IMR-90 (cell line): ENCODE data around the gene STARD6. TPM values are rescaled to one million over a fixed set of nuclear protein-coding genes. Genes with fewer than 3 reads are reported as not detected.

Experiments
- ATAC-seq: fragments of 200-7000 bp; cut with Tn5 transposase; 2 replicates; pipeline ENCODE4 v1.9.1; 2020; ENCODE audit warnings: low read depth, mild to moderate bottlenecking, moderate library complexity
- BruUV-seq: library from RNA; stranded (reverse); fragments of 400-500 nt; replicated peaks from 2 replicates; lab custom pipeline; 2021; lab: Mats Ljungman, UMichigan
- CTCF ChIA-PET: fragments of 300-600 bp; formaldehyde crosslinking; extraction: SDS; loops from one replicate; lab custom pipeline; 2021; ENCODE audit warnings: antibody characterized with exemption; lab: Yijun Ruan, JAX
- POLR2A ChIA-PET: fragments of 300-600 bp; sonication (Branson Sonifier 250); formaldehyde crosslinking; loops from one replicate; lab custom pipeline; 2022; ENCODE audit warnings: antibody characterized with exemption; ENCODE audit not compliant: unreplicated experiment; lab: Charles Lee
- DNase-seq: peaks from one replicate; pipeline ENCODE4 v3.0.0; 2013
- H2AFZ ChIP-seq: replicated peaks from 2 replicates; pipeline ENCODE3; 2013; ENCODE audit warnings: low read length, mild to moderate bottlenecking; ENCODE audit not compliant: poor library complexity
- H2AK5ac ChIP-seq: 2 replicates; pipeline ENCODE4 v1.6.1; 2013; ENCODE audit warnings: low read depth, low read length, inconsistent platforms
- H2AK9ac ChIP-seq: replicated peaks from 2 replicates; pipeline ENCODE3; 2013; ENCODE audit warnings: mild to moderate bottlenecking, low read depth, low read length, moderate library complexity; ENCODE audit not compliant: poor library complexity
- H2BK120ac ChIP-seq: 2 replicates; pipeline ENCODE4 v1.6.1; 2013; ENCODE audit warnings: low read depth, low read length, inconsistent platforms
- H2BK15ac ChIP-seq: 3 replicates; pipeline ENCODE4 v1.6.1; 2013; ENCODE audit warnings: low read depth, low read length, inconsistent platforms
- H2BK20ac ChIP-seq: 2 replicates; pipeline ENCODE4 v1.6.1; 2013; ENCODE audit warnings: low read depth, mild to moderate bottlenecking, inconsistent platforms, low read length, moderate library complexity
- H2BK5ac ChIP-seq: 2 replicates; pipeline ENCODE4 v1.6.1; 2013; ENCODE audit warnings: mild to moderate bottlenecking, low read depth, low read length, inconsistent platforms; ENCODE audit not compliant: poor library complexity, severe bottlenecking
- H3K14ac ChIP-seq: replicated peaks from 2 replicates; pipeline ENCODE4 v1.6.1; 2013; ENCODE audit warnings: low read depth, low read length, inconsistent platforms
- H3K18ac ChIP-seq: 2 replicates; pipeline ENCODE4 v1.6.1; 2013; ENCODE audit warnings: low read depth, low read length, control low read depth
- H3K23ac ChIP-seq: 2 replicates; pipeline ENCODE4 v1.6.1; 2013; ENCODE audit warnings: low read depth, low read length, inconsistent platforms
- H3K27ac ChIP-seq: 2 replicates; pipeline ENCODE4 v1.5.1; 2013; ENCODE audit warnings: mild to moderate bottlenecking, control low read depth, low read length; ENCODE audit not compliant: insufficient read depth
- H3K27me3 ChIP-seq: 2 replicates; pipeline ENCODE4 v1.6.1; 2013; ENCODE audit warnings: low read length; ENCODE audit not compliant: control insufficient read depth, insufficient read depth
- H3K36me3 ChIP-seq: 2 replicates; pipeline ENCODE4 v1.6.1; 2013; ENCODE audit warnings: low read length, mixed read lengths; ENCODE audit not compliant: control insufficient read depth, insufficient read depth
- H3K4ac ChIP-seq: 2 replicates; pipeline ENCODE4 v1.6.1; 2013; ENCODE audit warnings: low read depth, low read length, inconsistent platforms
- H3K4me1 ChIP-seq: 2 replicates; pipeline ENCODE4 v1.6.1; 2013; ENCODE audit warnings: low read length, mixed read lengths; ENCODE audit not compliant: control insufficient read depth, insufficient read depth
- H3K4me2 ChIP-seq: 2 replicates; pipeline ENCODE4 v1.6.1; 2013; ENCODE audit warnings: low read depth, mild to moderate bottlenecking, control low read depth, low read length, moderate library complexity
- H3K4me3 ChIP-seq: 2 replicates; pipeline ENCODE4 v1.5.1; 2013; ENCODE audit warnings: low read depth, mild to moderate bottlenecking, control low read depth, low read length, moderate library complexity; ENCODE audit not compliant: insufficient read depth
- H3K56ac ChIP-seq: 2 replicates; pipeline ENCODE4 v1.6.1; 2013; ENCODE audit warnings: low read length, inconsistent platforms; ENCODE audit not compliant: insufficient read depth; ENCODE audit errors: extremely low read depth
- H3K79me1 ChIP-seq, 2 experiments: 2 replicates each; pipeline ENCODE4 v1.6.1; 2013; ENCODE audit warnings: low read length in 2 of 2, inconsistent platforms in 1 of 2, low read depth in 1 of 2
- H3K9ac ChIP-seq: 2 replicates; pipeline ENCODE4 v1.6.1; 2013; ENCODE audit warnings: low read depth, low read length, control low read depth
- H3K9me1 ChIP-seq: 2 replicates; pipeline ENCODE4 v1.6.1; 2013; ENCODE audit warnings: low read length, inconsistent platforms; ENCODE audit not compliant: insufficient read depth
- H3K9me3 ChIP-seq: 2 replicates; pipeline ENCODE4 v1.6.1; 2013; ENCODE audit warnings: low read length; ENCODE audit not compliant: control insufficient read depth, insufficient read depth
- H4K20me1 ChIP-seq: 2 replicates; pipeline ENCODE4 v1.6.1; 2013; ENCODE audit warnings: low read length, inconsistent platforms; ENCODE audit not compliant: insufficient read depth
- H4K5ac ChIP-seq: 2 replicates; pipeline ENCODE4 v1.6.1; 2013; ENCODE audit warnings: mild to moderate bottlenecking, low read depth, low read length, control low read depth
- H4K8ac ChIP-seq, 2 experiments: 2 replicates each; pipeline ENCODE4 v1.6.1; 2013; ENCODE audit warnings: low read depth in 2 of 2, low read length in 2 of 2, control low read depth in 1 of 2, inconsistent platforms in 1 of 2
- H4K91ac ChIP-seq: 2 replicates; pipeline ENCODE4 v1.6.1; 2013; ENCODE audit warnings: low read depth, low read length, inconsistent platforms; ENCODE audit not compliant: insufficient read depth
- BHLHE40 ChIP-seq: fragments of 150-350 bp; IDR thresholded peaks from 2 replicates; pipeline ENCODE4 v1.6.1; 2016; ENCODE audit warnings: mild to moderate bottlenecking, low read depth, low read length
- CEBPB ChIP-seq: IDR thresholded peaks from 2 replicates; pipeline ENCODE4 v1.6.1; 2012; ENCODE audit warnings: low read depth, low read length, improper control_type of control experiment
- CHD1 ChIP-seq: IDR thresholded peaks from 2 replicates; pipeline ENCODE4 v1.6.1; 2012; ENCODE audit warnings: low read depth, low read length, improper control_type of control experiment
- MXI1 ChIP-seq: IDR thresholded peaks from 2 replicates; pipeline ENCODE4 v1.6.1; 2012; ENCODE audit warnings: low read depth, mild to moderate bottlenecking, low read length, moderate library complexity, borderline replicate concordance
- RCOR1 ChIP-seq: IDR thresholded peaks from 2 replicates; pipeline ENCODE4 v1.6.1; 2012; ENCODE audit warnings: mild to moderate bottlenecking, low read length, improper control_type of control experiment; ENCODE audit not compliant: insufficient replicate concordance
- RFX5 ChIP-seq: IDR thresholded peaks from 2 replicates; pipeline ENCODE4 v1.8.0; 2012; ENCODE audit warnings: low read depth, mild to moderate bottlenecking, low read length, moderate library complexity
- USF2 ChIP-seq: fragments of 150-350 bp; IDR thresholded peaks from 2 replicates; pipeline ENCODE4 v1.6.1; 2017; ENCODE audit warnings: mild to moderate bottlenecking, antibody characterized with exemption, low read length, low read depth
- WGBS, 2 experiments: methylation state at CpG; one replicate each; pipeline versions ENCODE4 v1.1.5 to v1.1.7; 2013; ENCODE audit warnings: missing lambda C conversion rate in 2 of 2; ENCODE audit not compliant: insufficient read length in 1 of 2; ENCODE audit errors: extremely low coverage in 2 of 2; 5-methylcytosine and 5-hydroxymethylcytosine counted together
- dilution Hi-C: fragments of 300-500 bp; cut with HindIII; formaldehyde crosslinking; loops from one replicate; pipeline ENCODE4 v1.14.3; 2018; ENCODE audit warnings: low sequenced_read_pairs; ENCODE audit not compliant: unreplicated experiment
- in situ Hi-C: fragments of 300-500 bp; cut with MboI; formaldehyde crosslinking; loops from 3 replicates; pipeline ENCODE4 v1.14.3; 2019; ENCODE audit warnings: low sequenced_read_pairs, inconsistent platforms, mixed read lengths
- intact Hi-C: fragments of 100-400 bp; cut with micrococcal nuclease; formaldehyde crosslinking; loops from 2 replicates; pipeline ENCODE4 v1.10.0; 2022
- polyA plus RNA-seq, 3 experiments: library from polyadenylated mRNA; depleted of rRNA; stranded (reverse); fragments of >200 nt; gene quantifications; 2 replicates each; pipeline ENCODE4 v1.2.3, GENCODE V29; 2012; ENCODE audit warnings: low replicate concordance in 1 of 3
- total RNA-seq: library from RNA; depleted of rRNA; stranded (reverse); fragments of >200 nt; gene quantifications from 2 replicates; pipeline ENCODE4 v1.2.3, GENCODE V29; 2012

Gene STARD6
- total and polyA plus RNA-seq, 2 of the 4 experiments (the other 2 are of a cell fraction): not detected

- H3K4me1 ChIP-seq: no peaks in the 10 kb centered on the region
- H2AFZ ChIP-seq: no peak overlapping the region
- no peaks in the 10 kb centered on the region for H3K9me1 ChIP-seq
- no peak overlapping the region for H2AK5ac ChIP-seq
- no peak overlapping the region for H3K18ac ChIP-seq
- no CpG with 5 or more reads among the region's 3 CpGs for WGBS, 2 experiments
- no peaks in the 10 kb centered on the region for H3K9me3 ChIP-seq
- DNase-seq (no peak), ATAC-seq (no peak)
- ChIA-PET CTCF (no interaction called here), POLR2A (no interaction called here)
- no peak overlapping the region for H3K4me3 ChIP-seq
- no peak overlapping the region for H4K5ac ChIP-seq
- no peak overlapping the region for H3K4ac ChIP-seq
- BruUV-seq: no TSS peak
- dilution Hi-C loops (no loop called here), in situ Hi-C loops (loop anchor here (10.0 kb wide), 1 partner anchor 593 kb away; no protein-coding TSS in a partner anchor), intact Hi-C loops (no loop called here)
- H2BK20ac ChIP-seq: no peak overlapping the region
- no peak overlapping the region for H3K14ac ChIP-seq
- H2BK15ac ChIP-seq: no peak overlapping the region
- H3K36me3 ChIP-seq: no peaks in the 10 kb centered on the region
- no peak overlapping the region for H3K9ac ChIP-seq
- H2BK5ac ChIP-seq: no peak overlapping the region
- H4K91ac ChIP-seq: no peak overlapping the region
- no peaks in the 10 kb centered on the region for H4K20me1 ChIP-seq
- H2AK9ac ChIP-seq: no peak overlapping the region
- H3K56ac ChIP-seq: no peak overlapping the region
- no peak overlapping the region for H4K8ac ChIP-seq
- H3K23ac ChIP-seq: no peak overlapping the region
- H3K79me1 ChIP-seq: no peaks in the 10 kb centered on the region
- no peaks in the 10 kb centered on the region for H3K27me3 ChIP-seq
- no peak overlapping the region for H2BK120ac ChIP-seq
- no peak overlapping the region for H3K4me2 ChIP-seq
- TF ChIP-seq CEBPB (no peak), RCOR1 (no peak), BHLHE40 (no peak), RFX5 (no peak), CHD1 (no peak), USF2 (no peak), MXI1 (no peak)
- H3K27ac ChIP-seq: no peak overlapping the region
These were observed 24.4 kb upstream of the STARD6 start for GRCh38 chr18:54382076-54382475.
